ENCODE data around the gene UPK3BL2. TPM values are rescaled to one million over a fixed set of nuclear protein-coding genes. Genes with fewer than 3 reads are reported as not detected.
"Not testable (repeated sequence)": the region's sequence is repeated elsewhere in the genome, so short reads cannot be mapped to it uniquely, and the experiment has no call there.

The UPK3BL2 gene
- 10 to 100 TPM in 4 of 7 donors, 1 to 10 TPM in 3; 3.4 to 16.7 (median 12.2) TPM for total RNA-seq
- 1 to 10 TPM in 1 of 2 donors, not detected in 1; 8.5 TPM for polyA plus RNA-seq
- long read RNA-seq, donor 1, result 0 reads
- long read RNA-seq, donor 2, partial matches to known transcripts, result 0 of 1 reads
- long read RNA-seq, donor 2, other reads (novel, unspliced or antisense), result 0 of 1 reads
- long read RNA-seq, donor 3, result 0 reads

- H3K36me3 ChIP-seq; H3K27me3 ChIP-seq; DNase-seq; intact Hi-C loops (cut with DNase I); H3K4me3 ChIP-seq; H3K4me1 ChIP-seq (ENCODE audit: insufficient read depth); H3K27ac ChIP-seq; H3K9me3 ChIP-seq: not testable (repeated sequence)
- no CpG with 5 or more reads among the region's 8 CpGs for WGBS, 3 donors
Measured at GRCh38 chr7:102543596-102543995, at the start of gene UPK3BL2. UPK3BL2 (minus strand) TSS chr7:102543696; CDS start chr7:102543636, 60 bp downstream.

GRCh38 chr7:102592477-102593019 lies 49.1 kb upstream of the UPK3BL2 start:
- H3K27me3 ChIP-seq; H3K4me1 ChIP-seq (ENCODE audit: insufficient read depth); H3K4me3 ChIP-seq; intact Hi-C loops (cut with DNase I); H3K9me3 ChIP-seq; H3K36me3 ChIP-seq; H3K27ac ChIP-seq: not testable (repeated sequence)
- DNase-seq, result peak; percentile 22 to 57 (median 44)
- 38 to 50% (median 48%) methylated on average over 4 to 9 of the region's 26 CpGs for WGBS, 3 donors

GRCh38 chr7:102589857-102590256 lies 46.4 kb upstream of the UPK3BL2 start:
- H3K27ac ChIP-seq, H3K27me3 ChIP-seq: not testable (repeated sequence)
- WGBS, 3 donors, result no CpG with 5 or more reads among the region's 9 CpGs

GRCh38 chr7:102583495-102583894 lies 40.0 kb upstream of the UPK3BL2 start:
- DNase-seq; H3K27me3 ChIP-seq; intact Hi-C loops (cut with DNase I); H3K27ac ChIP-seq; H3K4me1 ChIP-seq (ENCODE audit: insufficient read depth); H3K4me3 ChIP-seq; H3K9me3 ChIP-seq; H3K36me3 ChIP-seq: not testable (repeated sequence)
- no CpG with 5 or more reads among the region's 5 CpGs for WGBS, 3 donors

More at GRCh38 chr7:102589857-102590256, 46.4 kb upstream of the UPK3BL2 start:
- H3K36me3 ChIP-seq; intact Hi-C loops (cut with DNase I); DNase-seq; H3K4me3 ChIP-seq; H3K4me1 ChIP-seq (ENCODE audit: insufficient read depth); H3K9me3 ChIP-seq: not testable (repeated sequence)

GRCh38 chr7:102581722-102582121 lies 38.2 kb upstream of the UPK3BL2 start:
- H3K4me1 ChIP-seq (ENCODE audit: insufficient read depth); H3K36me3 ChIP-seq; H3K4me3 ChIP-seq; H3K27me3 ChIP-seq; H3K27ac ChIP-seq; H3K9me3 ChIP-seq; intact Hi-C loops (cut with DNase I); DNase-seq: not testable (repeated sequence)
- WGBS, 3 donors, result no CpG with 5 or more reads among the region's 5 CpGs

- H3K4me3 ChIP-seq; H3K27ac ChIP-seq; intact Hi-C loops (cut with DNase I); H3K36me3 ChIP-seq; H3K4me1 ChIP-seq (ENCODE audit: insufficient read depth); H3K9me3 ChIP-seq; H3K27me3 ChIP-seq: not testable (repeated sequence)
- 82 to 87% (median 83%) methylated on average over 4 to 5 of the region's 5 CpGs for WGBS, 3 donors
- DNase-seq, result peak in 1 of 5 donors; percentile 14
Measured at GRCh38 chr7:102578486-102578885, 35.0 kb upstream of the UPK3BL2 start.

GRCh38 chr7:102577315-102578240 lies 34.1 kb upstream of the UPK3BL2 start:
- H3K4me3 ChIP-seq; H3K27ac ChIP-seq; H3K27me3 ChIP-seq; H3K9me3 ChIP-seq; H3K4me1 ChIP-seq (ENCODE audit: insufficient read depth); intact Hi-C loops (cut with DNase I); DNase-seq; H3K36me3 ChIP-seq: not testable (repeated sequence)
- WGBS, 3 donors, result 73 to 84% (median 78%) methylated on average over 7 of the region's 7 CpGs

GRCh38 chr7:102576363-102576762 lies 32.9 kb upstream of the UPK3BL2 start:
- DNase-seq; H3K27ac ChIP-seq; H3K9me3 ChIP-seq; H3K36me3 ChIP-seq; H3K4me1 ChIP-seq (ENCODE audit: insufficient read depth); H3K27me3 ChIP-seq; intact Hi-C loops (cut with DNase I); H3K4me3 ChIP-seq: not testable (repeated sequence)
- no CpG with 5 or more reads among the region's 3 CpGs for WGBS, 3 donors

GRCh38 chr7:102574607-102575006 lies 31.1 kb upstream of the UPK3BL2 start:
- WGBS, 3 donors, result no CpG with 5 or more reads among the region's 6 CpGs
- H3K4me3 ChIP-seq; H3K4me1 ChIP-seq (ENCODE audit: insufficient read depth); intact Hi-C loops (cut with DNase I); H3K36me3 ChIP-seq; DNase-seq; H3K9me3 ChIP-seq; H3K27me3 ChIP-seq; H3K27ac ChIP-seq: not testable (repeated sequence)

Measured in ovary (tissue), 10 donors.